H1 (cell line): ENCODE data around the gene PRICKLE2. TPM values are rescaled to one million over a fixed set of nuclear protein-coding genes. Genes with fewer than 3 reads are reported as not detected.

Experiments used
- ASH2L ChIP-seq: fragments of 200-600, 300-600 bp; sonication (generic); IDR thresholded peaks from one replicate; pipeline ENCODE4 v1.7.1; 2017; ENCODE audit warnings: low read length
- GTF2F1 ChIP-seq: IDR thresholded peaks from 2 replicates; pipeline ENCODE4 v1.6.1; 2012; ENCODE audit warnings: low read depth, low read length, improper control_type of control experiment, borderline replicate concordance
- NANOG ChIP-seq: IDR thresholded peaks from 2 replicates; pipeline ENCODE4 v1.6.1; 2011; ENCODE audit warnings: low read length, low read depth, mild to moderate bottlenecking, inconsistent platforms; ENCODE audit not compliant: insufficient read depth, poor library complexity, severe bottlenecking
- RNF2 ChIP-seq: fragments of 200-900, 300-1000 bp; sonication (generic); IDR thresholded peaks from 2 replicates; pipeline ENCODE4 v1.7.1; 2016; ENCODE audit warnings: borderline replicate concordance, low read depth, mild to moderate bottlenecking, antibody characterized with exemption, low read length; ENCODE audit not compliant: poor library complexity, severe bottlenecking; ENCODE audit errors: missing control alignments
- SRF ChIP-seq: IDR thresholded peaks from 2 replicates; pipeline ENCODE4 v1.6.1; 2011; ENCODE audit warnings: mild to moderate bottlenecking, low read depth, low read length, moderate library complexity
- SUZ12 ChIP-seq: fragments of 200-600 bp; sonication (generic); IDR thresholded peaks from 2 replicates; pipeline ENCODE4 v1.6.1; 2012; ENCODE audit warnings: mild to moderate bottlenecking, inconsistent platforms, low read length, moderate library complexity, mixed read lengths
- TAF1 ChIP-seq: IDR thresholded peaks from 2 replicates; pipeline ENCODE4 v1.6.1; 2011; ENCODE audit warnings: mild to moderate bottlenecking, low read depth, low read length
- ZNF274 ChIP-seq: IDR thresholded peaks from 2 replicates; pipeline ENCODE4 v1.7.0; 2012; ENCODE audit warnings: low read length, borderline replicate concordance; ENCODE audit errors: extremely low read depth
- polyA plus RNA-seq, 7 experiments: library from polyadenylated mRNA; depleted of rRNA in 3 of 7; stranded (reverse) in 5 of 7; unstranded in 2 of 7; fragments of >200 nt in 5 of 7; fragments of 200-250 nt in 2 of 7; gene quantifications; 1 replicate in 5 of 7; 2 replicates in 1 of 7; 4 replicates in 1 of 7; pipeline versions ENCODE4 v1.2.1 to v1.2.3, GENCODE V29; 2011 to 2013; ENCODE audit warnings: missing spikeins in 2 of 7, mixed read lengths in 2 of 7
- total RNA-seq: library from RNA; stranded (reverse); fragmentation: NEBNext Ultra II Directional; extraction: Animal tissue kit (Norgen Biotek cat#: 25700); gene quantifications from 2 replicates; pipeline ENCODE4 v1.2.1, GENCODE V29; 2021
- TF ChIP-seq, protein P1 (sequence below), 3 experiments: IDR thresholded peaks; 1 replicate in 2 of 3; 2 replicates in 1 of 3; pipeline versions ENCODE4 v1.5.1 to v1.6.1; 2011; ENCODE audit warnings: low read length in 3 of 3, mild to moderate bottlenecking in 3 of 3, inconsistent platforms in 2 of 3, low read depth in 1 of 3, moderate library complexity in 1 of 3; ENCODE audit not compliant: insufficient read depth in 1 of 3; ENCODE audit errors: control extremely low read depth in 1 of 3

Gene PRICKLE2
- total and polyA plus RNA-seq, 2 of the 8 experiments (the other 6 are each of a cell fraction or from before 2014, with no cell fraction given) = 2.9 to 8.0 TPM

DNA sequence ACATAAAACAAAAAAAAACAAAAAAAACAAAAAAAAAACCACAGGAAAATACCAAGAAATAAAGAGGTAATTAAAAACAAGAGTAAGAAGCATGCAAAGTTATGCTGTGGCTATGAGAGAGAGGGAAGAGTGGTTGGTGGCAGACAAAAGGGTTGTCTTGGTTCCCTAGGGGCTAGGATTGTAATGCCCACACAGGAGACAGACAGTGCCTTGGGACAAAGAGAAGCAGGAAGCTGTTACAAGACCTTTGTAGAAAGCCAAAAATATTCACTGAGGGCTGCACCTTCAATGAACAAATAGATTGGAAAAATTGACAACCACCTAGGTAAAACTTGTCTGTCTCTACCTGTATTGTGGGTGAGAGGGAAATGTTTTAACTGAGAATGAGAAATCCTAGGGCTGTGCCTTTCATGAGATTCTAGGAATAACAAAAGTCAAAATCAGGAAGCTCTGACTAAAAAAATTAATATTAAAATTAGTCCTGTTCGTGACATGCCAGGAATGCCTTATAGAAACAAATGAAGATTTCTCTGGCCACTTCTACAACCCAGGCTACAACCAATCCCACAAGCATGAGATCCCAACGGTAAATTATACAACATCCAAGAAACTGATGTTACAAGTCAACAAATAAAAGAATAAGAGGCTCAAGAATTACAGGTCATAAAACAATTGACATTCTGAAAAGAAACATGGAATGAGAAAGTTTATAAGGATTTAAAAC, 45.0 kb upstream of the PRICKLE2 start (continued):
- TF ChIP-seq, protein P1, sequence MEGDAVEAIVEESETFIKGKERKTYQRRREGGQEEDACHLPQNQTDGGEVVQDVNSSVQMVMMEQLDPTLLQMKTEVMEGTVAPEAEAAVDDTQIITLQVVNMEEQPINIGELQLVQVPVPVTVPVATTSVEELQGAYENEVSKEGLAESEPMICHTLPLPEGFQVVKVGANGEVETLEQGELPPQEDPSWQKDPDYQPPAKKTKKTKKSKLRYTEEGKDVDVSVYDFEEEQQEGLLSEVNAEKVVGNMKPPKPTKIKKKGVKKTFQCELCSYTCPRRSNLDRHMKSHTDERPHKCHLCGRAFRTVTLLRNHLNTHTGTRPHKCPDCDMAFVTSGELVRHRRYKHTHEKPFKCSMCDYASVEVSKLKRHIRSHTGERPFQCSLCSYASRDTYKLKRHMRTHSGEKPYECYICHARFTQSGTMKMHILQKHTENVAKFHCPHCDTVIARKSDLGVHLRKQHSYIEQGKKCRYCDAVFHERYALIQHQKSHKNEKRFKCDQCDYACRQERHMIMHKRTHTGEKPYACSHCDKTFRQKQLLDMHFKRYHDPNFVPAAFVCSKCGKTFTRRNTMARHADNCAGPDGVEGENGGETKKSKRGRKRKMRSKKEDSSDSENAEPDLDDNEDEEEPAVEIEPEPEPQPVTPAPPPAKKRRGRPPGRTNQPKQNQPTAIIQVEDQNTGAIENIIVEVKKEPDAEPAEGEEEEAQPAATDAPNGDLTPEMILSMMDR (IDR thresholded peaks at IDR 0.05; ENCODE audit: control extremely low read depth in 1 of 3, insufficient read depth in 1 of 3, low read depth in 1 of 3, low read length in 3 of 3) = no peak
- TF ChIP-seq ZNF274 = no peak
- TF ChIP-seq TAF1 = no peak
- no peak for TF ChIP-seq SUZ12
- no peak for TF ChIP-seq ASH2L
- TF ChIP-seq SRF = no peak
- no peak for TF ChIP-seq RNF2
- no peak for TF ChIP-seq GTF2F1
- TF ChIP-seq NANOG = no peak
